GM21529 (cell line): Measurements from ENCODE around the gene NAV3.

Source experiments
- ATAC-seq: cut with Tn5 transposase; IDR thresholded peaks from one replicate; pipeline ENCODE4 v1.9.1; 2021; ENCODE audit not compliant: unreplicated experiment

NAV3 gene

DNA sequence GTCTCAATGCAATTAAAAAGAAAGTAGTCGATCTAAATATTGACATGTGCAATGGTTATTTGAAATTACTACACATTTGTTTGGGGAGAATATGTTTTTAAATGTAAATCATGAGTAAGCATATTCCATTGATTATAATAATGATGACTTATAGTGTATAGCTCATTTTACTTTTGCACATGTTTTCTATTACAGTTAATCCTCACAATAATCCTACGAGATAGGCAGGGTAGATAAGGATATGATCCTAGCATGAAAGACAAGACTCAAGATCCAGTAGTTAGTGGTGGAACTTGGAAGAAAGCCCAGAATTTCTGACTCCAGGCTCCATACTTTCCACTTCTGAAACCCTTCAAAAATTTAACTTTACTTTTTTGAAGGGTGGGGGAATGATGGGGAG, 94.0 kb downstream of the NAV3 start:
- ATAC-seq = no peak

DNA sequence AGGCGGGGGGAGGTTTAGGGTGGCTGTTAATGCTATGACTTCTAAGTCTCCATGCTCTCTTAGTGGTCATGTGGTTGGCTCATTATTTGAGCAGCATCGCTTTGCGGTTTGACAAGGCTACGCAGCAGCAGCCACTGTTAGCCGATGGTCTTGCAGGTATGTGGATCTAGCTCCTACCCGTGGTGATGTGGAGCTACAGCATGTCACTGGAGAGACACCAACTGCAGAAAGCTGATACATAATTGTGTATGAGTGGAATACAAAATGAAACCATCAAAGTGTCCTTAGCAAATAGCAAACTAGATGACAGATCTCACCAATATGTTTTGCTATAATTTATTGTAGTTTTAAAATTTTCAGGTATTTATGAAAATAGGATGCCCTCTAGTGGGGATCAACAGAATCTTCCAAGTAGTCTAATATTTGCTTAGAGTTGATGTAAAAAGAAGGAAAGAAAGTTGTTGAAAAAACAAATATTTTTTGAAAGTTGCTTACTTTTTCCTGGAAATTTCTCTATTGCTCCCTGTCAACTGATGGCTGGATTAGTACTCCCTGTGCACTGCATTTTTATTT, 94.9 kb downstream of the NAV3 start:
- peak; percentile 99 for ATAC-seq

DNA sequence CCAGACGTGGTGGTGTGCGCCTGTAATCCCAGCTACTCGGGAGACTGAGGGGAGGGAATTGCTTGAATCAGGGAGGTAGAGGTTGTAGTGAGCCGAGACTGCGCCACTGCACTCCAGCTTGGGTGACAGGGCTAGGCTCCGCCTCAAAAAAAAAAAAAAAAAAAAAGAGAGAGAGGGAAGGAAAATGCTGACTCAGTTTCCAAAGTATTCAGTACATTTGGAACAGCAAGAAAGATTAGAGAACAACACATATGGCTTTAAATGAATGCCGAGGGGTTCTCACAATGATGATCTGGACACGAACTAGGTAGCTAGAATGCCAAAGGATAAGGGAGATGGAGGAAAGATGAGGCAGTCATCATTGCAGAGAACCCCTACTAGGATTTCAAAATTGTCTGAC, 97.4 kb downstream of the NAV3 start:
- no peak for ATAC-seq

DNA sequence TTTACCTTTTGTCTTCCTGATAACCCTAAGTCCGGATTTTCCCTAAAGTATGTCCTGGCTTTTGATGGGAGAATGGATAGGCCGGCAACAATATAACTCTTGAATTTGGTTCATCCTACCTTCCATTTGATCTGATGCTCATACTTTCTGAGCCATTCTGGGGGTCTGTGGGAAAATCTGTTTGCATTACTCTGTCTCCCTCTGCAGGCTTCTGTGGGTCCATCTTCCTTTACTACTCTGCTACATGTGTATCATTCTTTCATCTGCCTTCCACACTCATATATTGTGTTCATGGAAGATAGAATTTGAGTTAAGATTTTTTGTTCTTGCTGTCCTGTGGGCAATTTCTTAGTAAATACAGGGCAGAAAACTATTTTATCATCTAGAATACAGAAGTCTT, 101.5 kb downstream of the NAV3 start:
- no peak for ATAC-seq

DNA sequence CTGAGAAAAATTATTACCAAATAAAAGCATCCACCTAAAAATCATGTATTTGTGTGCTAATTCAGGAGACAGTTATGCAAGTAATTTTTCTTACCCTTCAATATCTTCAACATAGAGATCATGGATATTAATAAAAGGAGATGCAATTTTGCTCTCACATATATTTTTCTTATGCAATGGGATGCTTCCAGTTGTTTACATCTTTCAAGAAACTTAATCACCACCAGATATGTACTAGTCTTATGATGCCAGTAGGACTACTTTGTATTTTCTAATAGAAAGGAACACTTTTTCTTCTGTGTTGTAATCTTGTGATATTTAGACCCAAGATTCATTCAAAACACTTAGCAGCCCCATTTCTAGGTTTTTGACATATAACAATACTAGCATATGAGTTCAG, 107.6 kb downstream of the NAV3 start:
- ATAC-seq = no peak

DNA sequence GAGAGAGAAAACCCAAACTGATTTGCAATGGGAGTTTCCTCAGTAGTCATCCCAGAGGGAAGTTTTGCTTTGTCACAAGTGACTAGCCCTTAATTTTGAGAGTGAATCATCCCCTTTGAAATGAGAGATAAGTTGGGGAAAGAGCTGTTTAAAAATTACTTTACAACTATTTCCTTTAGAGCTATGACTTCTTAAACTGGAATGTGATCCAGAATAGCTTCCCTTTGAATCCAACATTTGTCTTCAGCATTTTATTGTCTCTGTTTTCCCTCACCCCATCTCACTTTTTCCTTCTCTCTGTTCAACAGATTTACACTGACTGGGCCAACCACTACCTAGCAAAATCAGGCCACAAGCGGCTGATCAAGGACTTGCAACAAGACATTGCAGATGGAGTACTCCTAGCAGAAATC, 109.3 kb downstream of the NAV3 start:
- ATAC-seq = no peak

DNA sequence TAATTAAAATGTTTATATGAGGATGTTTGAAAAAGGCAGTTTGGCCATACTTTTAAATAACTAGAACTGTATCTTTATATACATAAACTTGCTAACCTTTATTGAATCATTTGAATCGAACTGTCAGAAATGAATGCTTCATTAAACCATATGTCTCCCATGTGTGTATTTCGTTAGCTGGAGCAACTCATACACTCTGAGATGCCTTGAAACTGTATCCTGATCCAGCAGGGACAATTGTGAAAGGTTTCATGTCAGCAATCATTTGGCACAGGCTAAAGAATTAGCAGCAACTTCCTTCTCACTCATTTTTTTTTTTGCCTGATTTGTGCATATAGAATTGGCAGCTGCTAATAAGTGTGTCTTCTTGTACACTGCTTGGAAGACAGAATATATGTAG, 109.9 kb downstream of the NAV3 start:
- ATAC-seq = no peak

DNA sequence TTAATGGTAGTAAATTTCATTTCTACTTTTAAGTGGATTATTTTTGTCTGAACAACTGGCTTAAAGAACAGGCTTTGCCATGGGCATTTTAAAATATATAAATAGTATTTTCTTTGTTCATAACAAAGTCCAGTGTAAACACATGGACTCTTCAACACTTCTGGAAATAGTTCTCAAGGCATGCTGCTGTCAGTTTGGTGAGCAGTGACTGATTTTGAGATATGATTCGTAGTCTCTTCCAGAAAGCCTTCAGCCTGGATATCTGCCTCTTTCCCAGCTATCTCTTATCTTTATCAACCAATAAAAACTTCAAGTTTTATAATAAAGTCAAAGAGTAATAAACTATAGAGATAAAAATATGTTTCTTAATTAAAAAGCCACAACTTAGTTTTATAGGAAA, 110.7 kb downstream of the NAV3 start:
- ATAC-seq = no peak

DNA sequence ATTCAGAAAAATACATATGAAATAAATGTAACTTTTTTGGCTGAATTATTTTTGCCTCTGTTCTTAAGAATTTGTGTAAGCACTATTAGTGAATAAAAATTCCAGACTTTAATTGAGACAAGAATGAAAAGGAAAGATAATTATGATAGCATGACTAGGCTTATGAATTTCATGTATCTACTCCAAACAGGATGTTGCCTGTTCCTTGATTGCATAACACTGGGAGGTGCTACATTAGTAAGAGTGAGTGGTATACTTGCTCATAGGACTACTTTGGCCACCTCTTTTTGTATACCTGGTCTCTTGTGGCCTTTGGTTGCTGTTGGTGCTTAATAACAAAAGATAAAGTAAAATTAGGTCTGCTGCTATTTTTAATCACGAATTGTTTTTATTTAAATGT, 112.8 kb downstream of the NAV3 start:
- ATAC-seq = no peak

DNA sequence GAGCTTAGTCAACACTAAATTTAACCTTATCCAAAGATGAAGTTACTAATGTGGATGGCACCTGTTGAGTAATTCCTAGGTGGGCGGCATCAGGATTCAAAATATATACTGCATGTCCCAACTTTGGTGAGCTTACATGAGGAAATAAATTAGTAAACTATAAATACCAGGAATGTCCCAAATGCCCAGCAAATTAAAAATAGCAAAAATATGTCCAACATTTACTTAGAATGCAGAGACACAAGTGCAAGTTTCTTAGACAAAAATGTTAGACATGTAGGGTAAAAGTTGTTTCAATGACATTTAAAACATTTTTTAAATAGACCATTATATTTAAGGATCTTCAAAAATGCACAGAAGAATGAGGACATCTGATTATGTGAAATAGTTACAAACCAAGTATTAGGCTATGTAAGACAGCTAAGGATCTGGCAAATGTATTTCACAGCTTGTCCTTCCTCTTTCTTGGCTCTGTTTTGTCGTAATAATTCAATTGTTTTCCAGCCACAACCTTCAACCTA, 115.9 kb downstream of the NAV3 start:
- ATAC-seq = no peak

DNA sequence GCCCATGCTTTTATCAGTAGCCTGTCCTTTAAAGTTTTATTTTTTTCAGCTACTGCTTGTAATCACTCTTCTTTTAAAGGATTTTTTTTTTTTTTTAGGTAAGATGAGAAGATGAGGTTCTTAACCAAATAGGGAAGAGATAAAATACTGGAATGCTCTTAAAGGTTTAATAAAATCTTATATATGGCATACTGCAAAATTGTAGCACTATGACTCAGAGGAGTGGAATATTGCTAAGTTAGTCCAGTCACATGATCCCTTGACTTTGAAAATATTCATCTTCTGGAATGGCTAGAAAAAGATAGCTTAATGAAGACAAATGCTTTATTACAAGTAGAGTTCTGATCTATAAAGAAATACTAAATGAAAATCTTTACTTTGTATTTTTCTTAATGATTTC, 116.6 kb downstream of the NAV3 start:
- no peak for ATAC-seq

DNA sequence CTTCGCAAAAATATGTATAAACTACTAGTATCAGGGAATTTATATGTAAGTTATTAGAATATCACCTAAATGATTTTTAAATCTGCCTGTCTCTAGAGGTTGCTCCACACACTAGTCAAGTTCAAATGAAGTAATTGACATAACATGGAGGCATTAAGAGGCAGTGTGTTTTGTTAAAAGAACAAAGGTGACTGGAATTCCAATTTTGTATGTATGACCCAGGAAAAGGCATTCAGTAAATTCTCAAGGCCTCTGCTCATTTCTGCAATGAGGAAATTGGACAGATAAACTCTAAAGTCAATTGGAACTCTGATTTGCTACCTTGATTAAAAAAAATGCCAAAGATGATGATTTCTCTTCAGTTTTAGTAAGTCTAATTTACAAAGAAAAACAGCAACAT, 117.1 kb downstream of the NAV3 start:
- ATAC-seq = no peak

DNA sequence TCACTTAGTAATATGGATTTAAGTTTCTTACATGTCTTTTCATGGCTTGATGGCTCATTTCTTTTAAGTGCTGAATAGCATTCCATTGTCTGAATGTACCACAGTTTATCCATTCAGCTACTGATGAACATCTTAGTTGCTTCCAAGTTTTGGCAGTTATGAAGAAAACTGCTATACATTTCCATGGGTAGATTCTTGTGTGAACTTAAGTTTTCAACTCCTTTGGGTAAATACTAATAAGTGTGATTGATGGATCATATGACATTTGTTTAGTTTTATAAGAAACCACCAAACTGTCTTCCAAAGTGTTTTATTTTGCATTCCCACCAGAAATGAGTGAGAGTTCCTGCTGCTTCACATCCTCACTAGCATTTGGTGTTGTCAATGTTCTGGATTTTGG, 119.2 kb downstream of the NAV3 start:
- no peak for ATAC-seq

DNA sequence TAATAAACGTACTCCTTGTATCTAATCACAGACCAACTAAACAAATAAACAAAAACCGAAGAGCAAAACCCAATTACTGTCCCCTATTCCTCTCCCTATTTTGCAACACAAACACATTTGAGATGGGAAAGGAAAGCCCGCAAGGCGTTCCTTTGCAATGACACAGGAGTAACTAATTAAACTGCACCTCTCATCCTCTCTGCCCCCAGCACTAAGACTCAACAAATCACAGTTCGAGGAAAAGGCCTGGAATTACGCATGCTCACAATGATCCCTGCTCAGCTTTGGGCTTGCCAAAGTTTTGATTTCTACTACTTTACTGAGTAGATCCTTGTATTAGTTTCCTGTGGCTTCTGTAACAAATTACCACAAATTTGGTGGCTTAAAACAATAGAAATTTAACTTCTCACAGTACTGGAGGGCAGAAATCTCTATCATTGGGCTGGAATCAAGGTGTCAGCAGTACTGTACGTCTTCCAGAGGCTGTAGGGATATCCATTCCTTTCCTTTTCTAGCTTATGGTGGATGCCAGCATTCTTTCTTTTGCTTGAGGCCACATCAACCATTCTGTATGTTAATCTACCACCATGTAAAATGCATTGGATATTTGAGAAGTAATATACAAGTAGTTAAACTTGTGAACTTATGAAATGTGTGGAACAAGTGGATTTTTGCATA, 123.0 kb downstream of the NAV3 start:
- ATAC-seq = no peak

DNA sequence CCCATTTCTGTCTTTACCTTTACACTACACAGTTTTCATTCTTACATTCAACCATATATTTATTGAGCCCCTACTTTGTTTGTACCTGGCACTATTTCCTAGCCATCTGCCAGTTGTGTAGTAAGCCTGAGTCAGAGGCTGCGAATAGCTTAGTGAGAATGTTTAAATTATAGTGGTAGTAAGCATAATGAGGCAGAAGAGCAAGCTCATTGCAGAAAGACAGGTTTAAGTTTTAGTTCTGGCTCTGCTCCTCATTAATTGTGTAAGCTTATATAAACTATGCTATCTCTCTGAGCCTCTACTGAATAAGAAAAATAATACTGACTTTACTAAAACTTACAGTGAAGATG, 123.5 kb downstream of the NAV3 start:
- no peak for ATAC-seq

DNA sequence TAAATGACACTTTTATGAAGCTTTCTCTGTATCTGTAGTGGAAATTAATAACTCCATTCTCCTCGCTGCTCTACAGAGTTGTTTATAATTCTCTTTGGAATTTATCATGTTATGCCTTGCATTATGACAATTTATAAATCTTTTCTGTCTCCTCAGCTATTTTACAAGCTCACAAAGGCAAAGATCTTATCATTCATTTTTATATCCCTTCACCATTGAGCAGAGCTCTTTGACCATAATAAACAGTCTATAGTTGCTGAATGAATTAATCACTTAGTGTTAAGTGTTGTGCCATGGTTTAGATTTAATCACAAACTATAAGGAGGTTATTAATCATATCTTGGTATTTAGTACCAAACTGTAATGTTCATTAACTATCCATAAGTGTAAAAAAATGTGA, 126.4 kb downstream of the NAV3 start:
- ATAC-seq = no peak

DNA sequence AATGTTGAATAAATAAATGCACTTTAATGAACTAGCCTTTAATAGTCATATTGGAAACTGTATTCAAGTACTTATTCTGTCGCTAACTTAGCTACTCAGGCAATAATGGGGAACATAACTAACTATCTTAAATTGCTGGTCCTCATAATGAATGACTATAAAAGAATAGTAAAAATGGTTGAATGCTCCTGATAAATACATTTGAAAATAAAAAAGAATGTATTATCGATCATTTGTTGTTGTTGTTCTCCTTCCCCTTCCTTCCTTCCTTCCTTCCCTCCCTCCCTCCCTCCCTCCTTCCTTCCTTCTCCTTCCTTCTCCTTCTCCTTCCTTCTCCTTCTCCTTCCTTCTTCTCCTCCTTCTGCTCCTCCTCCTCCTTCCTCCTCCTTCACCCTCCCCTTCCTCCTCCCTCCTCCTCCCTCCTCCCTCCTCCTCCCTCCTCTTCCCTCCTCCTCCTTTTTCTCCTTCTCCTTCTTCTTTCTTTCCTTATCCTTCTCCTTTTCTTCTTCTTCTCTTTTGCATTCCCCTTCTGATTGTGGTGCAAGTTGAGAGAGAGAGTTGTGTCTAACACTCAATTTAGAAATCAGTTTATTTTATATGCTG, 133.0 kb downstream of the NAV3 start:
- no peak for ATAC-seq

DNA sequence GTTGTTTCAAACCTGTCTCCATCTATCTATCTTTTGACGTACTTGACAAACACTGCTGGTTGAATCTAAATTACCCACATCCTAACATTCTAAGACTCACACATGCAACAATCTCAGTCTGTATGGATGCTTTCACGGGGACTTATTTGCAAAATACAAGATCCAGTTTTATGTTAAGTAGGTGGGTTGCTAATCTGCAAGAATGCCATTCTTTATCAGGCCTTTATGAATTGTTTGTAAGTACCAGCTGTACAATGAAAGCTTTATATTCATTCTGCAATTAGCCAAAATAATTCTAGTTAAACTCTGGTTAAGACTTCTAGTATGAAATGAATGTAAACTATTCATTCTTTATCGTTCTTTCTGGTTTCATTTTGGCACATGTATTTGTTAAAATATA, 135.1 kb downstream of the NAV3 start:
- ATAC-seq = no peak

DNA sequence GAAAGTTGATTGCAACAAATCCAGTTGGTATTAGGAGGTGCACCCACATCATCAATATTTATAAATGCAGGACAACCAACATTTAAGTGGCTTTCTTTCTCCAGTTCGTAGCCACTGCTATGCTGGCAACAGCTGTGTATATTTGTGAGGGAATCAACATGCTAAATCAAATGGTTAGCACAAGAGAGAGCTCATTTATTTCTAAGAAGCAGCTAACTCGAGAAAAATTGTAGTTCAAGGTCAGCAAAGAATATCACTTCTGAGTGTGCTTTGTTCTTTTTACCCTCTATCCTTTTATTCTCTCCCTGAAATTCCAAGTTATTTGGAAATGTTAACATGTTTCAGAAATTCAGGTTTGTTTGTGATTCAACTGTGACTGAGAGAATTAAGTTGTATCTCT, 137.3 kb downstream of the NAV3 start:
- no peak for ATAC-seq

DNA sequence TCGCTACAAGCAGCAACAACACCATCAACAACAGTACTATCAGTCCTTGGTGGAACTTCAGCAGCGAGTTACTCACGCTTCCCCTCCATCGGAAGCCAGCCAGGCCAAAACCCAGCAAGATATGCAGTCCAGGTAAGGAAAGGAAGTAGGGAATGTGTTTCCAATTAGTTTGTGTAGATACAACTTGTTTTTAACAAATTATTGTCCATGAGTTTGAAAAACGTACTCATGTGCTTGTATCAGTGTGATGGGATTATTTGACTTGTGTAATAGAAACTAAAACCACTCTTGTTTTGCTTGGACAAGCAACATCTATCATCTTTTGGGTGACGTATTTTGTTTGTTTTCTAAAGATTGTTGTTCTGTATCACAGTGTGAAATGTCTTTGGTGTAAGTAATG, 137.9 kb downstream of the NAV3 start:
- ATAC-seq = no peak

DNA sequence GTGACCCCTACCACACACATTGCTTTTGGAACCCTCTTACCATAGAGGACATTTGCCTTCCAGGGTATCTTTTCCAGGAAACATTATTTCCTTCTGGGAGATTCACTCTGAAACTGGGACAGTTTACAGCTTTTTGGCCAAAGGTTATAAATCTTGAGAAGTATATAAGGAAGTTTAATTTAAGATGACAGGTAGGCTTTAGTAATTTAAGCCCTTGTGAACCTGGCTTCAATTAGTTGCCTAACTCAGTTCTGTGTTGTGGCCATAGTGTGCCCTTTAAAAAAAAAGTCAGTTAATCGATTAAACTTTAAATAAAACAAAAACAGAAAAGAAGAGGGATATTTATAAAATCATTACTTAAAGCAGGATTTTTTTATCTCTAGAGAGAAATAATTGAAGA, 142.9 kb downstream of the NAV3 start:
- no peak for ATAC-seq

DNA sequence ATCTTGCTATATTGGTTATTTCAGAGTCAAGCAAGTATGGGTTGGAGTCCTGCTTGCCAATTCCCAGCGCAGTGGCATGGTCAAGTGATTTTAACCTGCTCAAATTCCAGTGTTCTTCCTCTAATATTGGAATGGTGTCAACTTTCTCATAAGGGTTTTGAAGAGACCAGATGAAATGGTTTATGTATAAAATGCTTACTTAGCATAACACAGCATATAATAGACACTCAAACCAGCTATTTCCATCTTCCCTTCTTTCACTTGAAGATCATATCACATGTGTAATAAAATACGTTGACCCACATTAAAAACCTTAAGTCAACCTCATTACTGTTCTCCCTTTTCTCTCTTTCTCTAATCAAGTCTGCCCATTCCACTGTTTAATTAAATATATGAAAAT, 144.0 kb downstream of the NAV3 start:
- ATAC-seq = no peak
